Urothelium cell line (cell line): ENCODE data around the gene AGAP1.
A peak's percentile ranks its signal among the peaks of the same experiment; 100 is the strongest.

Experiments used
- DNase-seq: peaks from one replicate; pipeline ENCODE4 v3.0.0; 2011; ENCODE audit warnings: low spot score, mixed read lengths
- FAIRE-seq: peaks from 2 replicates; lab custom pipeline; 2011; peaks lifted over from hg19 to GRCh38; lab: Jason Lieb, UNC

Gene AGAP1

GRCh38 chr2:236169151-236169721, 675.4 kb downstream of the AGAP1 start:
- no peak for FAIRE-seq
- no peak for DNase-seq

GRCh38 chr2:236169741-236170589, 676.1 kb downstream of the AGAP1 start:
- FAIRE-seq = no peak

GRCh38 chr2:236170590-236171165, 676.8 kb downstream of the AGAP1 start:
- no peak for FAIRE-seq

More at GRCh38 chr2:236169741-236170589, 676.1 kb downstream of the AGAP1 start:
- DNase-seq = no peak

GRCh38 chr2:236171181-236171679, 677.4 kb downstream of the AGAP1 start:
- DNase-seq (no peak), FAIRE-seq (no peak)

More at GRCh38 chr2:236170590-236171165, 676.8 kb downstream of the AGAP1 start:
- DNase-seq = no peak

GRCh38 chr2:236171680-236172254, 677.9 kb downstream of the AGAP1 start:
- FAIRE-seq (no peak), DNase-seq (no peak)

DNA sequence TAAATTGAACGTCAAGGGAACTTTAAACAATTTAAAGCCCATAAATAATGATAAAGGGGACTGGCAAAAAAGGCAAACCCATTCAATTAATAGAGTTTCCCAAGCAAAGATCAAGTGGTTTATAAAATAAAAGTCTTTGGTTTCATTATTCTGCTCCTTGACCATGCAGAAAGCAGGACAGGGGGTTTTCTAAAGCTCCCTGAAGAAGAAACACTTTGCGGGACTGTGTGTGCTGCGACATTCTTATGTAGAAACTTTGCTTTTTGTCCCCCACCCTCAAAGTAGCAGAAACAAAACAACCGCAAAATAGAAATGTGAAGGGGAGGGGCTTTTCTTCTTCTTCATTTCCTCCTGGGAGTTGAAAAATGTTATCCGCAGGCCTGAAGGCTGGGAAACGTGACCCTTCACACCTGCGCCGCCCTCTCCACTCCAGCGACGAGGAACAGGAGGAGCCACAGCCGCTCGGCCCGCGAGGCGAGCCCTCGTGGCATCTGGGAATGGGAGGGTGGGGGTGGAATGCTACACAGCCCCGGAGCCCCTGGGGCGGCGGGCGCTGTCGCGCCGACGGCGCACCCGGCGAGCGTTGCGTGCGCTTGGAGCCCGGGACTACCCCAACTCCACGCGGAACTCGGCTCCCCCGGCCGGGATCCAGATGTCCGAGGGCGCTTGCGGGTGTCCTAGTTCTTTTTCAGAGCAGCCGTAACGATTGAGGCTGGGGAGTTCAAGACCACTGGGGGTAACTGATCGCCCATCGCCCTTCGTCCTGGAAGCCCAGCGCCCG, 678.6 kb downstream of the AGAP1 start:
- no peak for DNase-seq
- no peak for FAIRE-seq

DNA sequence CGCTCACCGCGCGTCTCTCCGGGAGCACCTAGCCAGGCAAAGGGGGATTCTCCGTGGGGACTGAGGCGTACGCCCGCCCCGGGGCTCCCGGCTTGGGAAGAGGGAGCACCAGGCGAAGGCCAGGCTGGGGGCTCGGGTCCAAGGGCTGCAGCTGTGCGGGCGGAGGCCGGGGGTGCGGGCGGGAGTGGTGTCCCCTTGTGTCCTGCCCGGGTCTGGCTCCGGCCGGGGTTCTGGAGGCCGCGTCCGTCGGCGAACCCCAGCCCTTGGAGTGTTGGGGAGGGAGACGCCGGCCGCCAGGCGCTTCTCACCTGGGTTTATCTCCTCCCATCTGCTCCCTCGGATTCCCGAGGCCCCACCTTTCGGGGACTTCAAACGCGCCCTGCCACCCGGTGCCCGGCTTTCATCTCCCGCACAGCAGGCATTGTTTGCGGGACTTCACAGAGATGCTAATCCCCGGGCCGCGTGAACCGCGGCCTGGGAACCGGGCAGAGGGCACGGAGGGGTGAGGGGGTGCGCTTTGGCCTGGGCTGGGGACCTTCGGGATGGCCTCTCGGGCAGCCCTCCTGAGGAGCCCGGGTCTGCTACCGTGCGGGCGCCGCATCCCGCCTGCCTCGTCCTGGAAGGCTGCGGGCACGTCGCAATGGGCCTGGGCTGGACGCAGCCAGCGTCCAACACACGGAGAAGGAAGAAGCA, 679.3 kb downstream of the AGAP1 start:
- FAIRE-seq (no peak), DNase-seq (no peak)

GRCh38 chr2:236173729-236174607, 680.1 kb downstream of the AGAP1 start:
- no peak for DNase-seq
- no peak for FAIRE-seq

- FAIRE-seq = no peak
Observed at GRCh38 chr2:236175548-236176150, 681.8 kb downstream of the AGAP1 start.

DNA sequence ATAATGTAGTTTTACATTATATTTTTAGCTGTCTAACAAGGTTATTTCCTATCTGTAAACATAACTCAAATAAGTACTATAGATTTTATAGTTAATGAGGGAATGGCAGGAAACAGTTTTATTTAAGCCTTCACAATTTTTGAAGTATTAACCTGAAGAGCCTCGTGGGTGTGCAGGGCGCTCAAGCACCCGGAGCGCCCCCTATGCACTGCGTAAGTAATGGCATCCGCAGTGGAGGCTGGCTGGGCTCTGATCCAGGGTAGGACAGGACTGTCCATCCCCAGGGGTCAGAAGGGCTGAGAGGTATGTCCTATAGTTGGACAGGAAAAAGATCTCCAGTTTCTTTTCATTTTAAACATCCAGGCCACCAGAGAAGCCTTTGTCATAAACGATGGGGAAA, 682.6 kb downstream of the AGAP1 start:
- DNase-seq = peak; percentile 45
- FAIRE-seq = no peak

More at GRCh38 chr2:236175548-236176150, 681.8 kb downstream of the AGAP1 start:
- peak; percentile 27 for DNase-seq

GRCh38 chr2:236176951-236177350, 683.1 kb downstream of the AGAP1 start:
- FAIRE-seq = no peak
- DNase-seq = no peak

- DNase-seq = no peak
- FAIRE-seq = no peak
Observed at GRCh38 chr2:236177604-236177966, 683.7 kb downstream of the AGAP1 start.

DNA sequence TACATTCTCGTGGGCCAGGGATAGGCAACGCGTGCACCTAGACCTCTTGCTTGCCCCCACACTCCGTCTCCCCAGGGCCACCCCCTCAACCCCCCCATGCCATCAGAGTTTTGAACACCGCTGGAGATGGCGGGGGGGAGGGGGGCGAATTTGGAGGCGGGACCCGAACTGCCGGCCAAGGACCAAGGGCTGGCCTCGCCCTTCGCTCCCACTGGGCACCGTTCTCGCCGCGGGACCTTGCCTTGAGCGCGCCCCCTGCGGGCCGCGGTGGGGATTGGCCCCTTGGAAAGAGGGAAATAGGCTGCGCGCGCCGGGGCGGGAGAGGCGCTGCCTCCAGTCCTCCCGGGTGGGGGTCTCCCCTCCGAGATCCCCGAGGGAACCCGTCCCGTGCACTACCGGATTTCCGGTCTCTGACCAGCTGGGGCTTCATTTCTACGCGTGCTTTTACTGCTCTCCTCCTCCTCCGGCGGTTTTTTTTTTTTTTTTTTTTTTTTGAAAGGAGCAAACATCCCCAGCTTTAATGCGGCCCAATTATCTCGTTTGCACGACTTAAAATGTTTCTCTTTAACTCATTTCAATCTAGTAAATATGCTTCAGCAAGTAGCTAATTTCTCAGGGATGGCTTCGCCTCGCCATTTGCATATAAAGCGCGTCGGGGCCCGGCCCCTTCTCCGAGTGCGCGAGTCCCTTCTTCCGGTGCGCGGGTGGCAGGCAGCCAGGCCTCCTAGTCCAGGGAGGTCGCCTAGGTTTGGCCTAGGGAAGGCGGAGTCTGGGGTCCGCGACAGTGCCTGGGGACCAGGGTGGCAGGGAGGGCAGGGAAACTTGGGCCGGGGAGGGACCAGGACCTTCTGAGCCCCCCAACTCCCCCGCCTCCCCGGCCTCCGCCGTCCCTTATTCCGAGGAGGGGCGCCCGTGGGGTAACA, 684.4 kb downstream of the AGAP1 start:
- FAIRE-seq = no peak
- no peak for DNase-seq

DNA sequence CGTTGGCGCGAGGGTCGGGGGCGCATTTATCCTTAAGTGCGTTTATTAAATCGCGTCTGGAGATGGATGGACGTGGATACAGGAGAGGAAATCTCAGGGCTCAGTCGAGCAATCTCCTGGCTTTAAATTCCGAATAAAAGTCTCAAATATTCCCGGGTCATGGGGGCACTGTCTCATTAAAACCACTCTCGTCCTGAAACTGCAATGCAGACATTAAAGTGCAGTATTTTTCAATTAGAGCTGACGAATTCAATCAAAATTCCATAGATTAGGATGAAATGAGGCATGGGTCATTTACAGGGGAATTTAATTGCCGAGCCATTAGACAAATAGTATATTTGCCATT, 685.0 kb downstream of the AGAP1 start:
- no peak for FAIRE-seq
- DNase-seq = no peak

DNA sequence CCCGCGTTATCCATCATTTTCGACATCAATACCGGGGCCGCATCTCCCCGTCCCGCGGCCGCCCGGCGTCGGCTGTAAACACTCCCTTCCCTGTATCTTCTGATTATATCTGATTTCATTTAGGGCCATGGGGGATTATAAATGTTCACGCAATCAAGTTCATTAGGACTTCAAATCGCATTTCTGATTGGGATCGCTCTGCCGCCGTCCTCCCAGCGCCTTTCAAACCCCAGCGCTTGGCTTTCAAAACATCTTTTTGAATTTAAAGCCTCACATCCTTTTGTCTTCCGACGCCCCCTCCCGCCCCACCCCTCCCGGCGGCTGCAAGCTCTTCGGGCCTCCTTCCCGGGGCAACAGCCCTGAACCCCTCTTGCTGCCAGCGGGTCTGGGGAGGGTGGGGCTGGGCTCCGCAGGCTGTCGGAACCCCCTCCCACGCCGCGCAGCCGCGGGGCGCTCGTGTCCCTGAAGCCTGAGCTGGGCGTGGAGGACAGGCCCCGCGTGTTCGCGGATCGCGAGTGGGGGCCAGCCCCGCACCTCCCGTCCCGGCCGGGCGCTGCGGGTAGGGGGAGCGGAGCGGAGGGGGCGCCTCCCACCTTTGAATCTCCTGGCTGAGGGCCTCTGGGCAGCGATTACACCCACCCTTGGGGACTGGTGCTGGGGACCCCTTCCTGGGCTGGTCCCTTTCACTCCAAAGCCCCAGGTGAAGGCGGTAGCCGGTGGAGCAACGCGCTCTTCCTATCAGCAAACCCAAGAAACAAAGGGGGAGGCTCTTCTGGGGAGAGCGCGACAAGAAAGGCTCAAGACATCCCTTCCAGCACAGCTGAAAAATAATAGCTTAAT, 685.6 kb downstream of the AGAP1 start:
- FAIRE-seq = no peak
- DNase-seq = no peak

DNA sequence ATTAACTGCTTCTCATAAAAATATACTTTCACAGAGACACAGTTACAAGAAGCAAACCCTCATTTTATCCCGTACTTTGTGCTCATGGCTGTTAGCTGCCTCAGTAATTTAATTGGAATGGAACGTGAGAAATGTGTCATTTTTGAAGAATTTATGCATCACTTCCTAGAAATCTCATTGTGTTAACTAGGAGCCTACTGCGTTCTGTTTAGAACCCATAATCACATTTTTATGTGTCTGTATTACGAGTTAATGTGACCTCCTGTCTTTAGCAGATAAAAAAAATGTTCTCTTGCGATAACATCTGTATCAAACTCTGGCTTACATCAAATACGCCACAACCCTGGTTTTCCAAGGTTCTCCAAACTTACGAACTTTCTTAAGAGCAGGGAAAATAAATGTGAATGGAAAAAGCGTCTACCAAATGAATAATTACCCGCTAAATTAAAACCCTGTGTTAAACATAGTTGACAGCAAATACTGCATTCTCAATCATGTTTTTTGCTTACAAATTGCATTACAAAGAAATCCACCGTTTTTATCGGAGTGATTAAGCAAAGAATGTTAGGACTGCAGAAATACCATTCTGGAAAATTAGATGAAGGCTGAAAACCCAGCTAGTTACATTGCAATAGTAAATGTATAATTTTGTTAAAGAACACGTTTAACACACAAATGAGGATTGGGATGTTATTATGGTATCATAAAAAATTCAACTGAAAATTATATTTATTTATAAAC, 686.4 kb downstream of the AGAP1 start:
- no peak for FAIRE-seq

More for the DNA sequence above, 686.4 kb downstream of the AGAP1 start:
- no peak for DNase-seq
